HG03442 (cell line): ENCODE data around the gene MIPEP.
"Not testable (repeated sequence)": the region's sequence is repeated elsewhere in the genome, so short reads cannot be mapped to it uniquely, and the experiment has no call there.

ENCODE experiments used
- ATAC-seq: cut with Tn5 transposase; IDR thresholded peaks from one replicate; pipeline ENCODE4 v1.9.1; 2021; ENCODE audit warnings: mild to moderate bottlenecking, moderate library complexity; ENCODE audit not compliant: unreplicated experiment

Gene MIPEP

GRCh38 chr13:23778002-23778652 lies 111.1 kb downstream of the MIPEP start:
- no peak for ATAC-seq

DNA sequence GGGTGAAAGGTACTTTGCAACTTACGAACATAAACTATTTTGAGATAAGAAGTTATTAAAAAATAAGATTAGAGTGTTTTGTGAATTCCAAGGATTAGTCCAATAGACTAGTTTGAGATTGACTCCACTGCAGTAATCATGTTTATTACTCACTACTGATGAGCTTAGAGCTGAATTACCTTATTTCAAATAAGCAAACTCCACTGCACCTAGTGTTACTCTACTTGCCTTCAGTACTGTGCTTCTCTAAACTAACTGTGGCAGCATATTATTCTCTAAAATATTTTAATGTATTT lies 111.7 kb downstream of the MIPEP start:
- peak; percentile 14 for ATAC-seq

DNA sequence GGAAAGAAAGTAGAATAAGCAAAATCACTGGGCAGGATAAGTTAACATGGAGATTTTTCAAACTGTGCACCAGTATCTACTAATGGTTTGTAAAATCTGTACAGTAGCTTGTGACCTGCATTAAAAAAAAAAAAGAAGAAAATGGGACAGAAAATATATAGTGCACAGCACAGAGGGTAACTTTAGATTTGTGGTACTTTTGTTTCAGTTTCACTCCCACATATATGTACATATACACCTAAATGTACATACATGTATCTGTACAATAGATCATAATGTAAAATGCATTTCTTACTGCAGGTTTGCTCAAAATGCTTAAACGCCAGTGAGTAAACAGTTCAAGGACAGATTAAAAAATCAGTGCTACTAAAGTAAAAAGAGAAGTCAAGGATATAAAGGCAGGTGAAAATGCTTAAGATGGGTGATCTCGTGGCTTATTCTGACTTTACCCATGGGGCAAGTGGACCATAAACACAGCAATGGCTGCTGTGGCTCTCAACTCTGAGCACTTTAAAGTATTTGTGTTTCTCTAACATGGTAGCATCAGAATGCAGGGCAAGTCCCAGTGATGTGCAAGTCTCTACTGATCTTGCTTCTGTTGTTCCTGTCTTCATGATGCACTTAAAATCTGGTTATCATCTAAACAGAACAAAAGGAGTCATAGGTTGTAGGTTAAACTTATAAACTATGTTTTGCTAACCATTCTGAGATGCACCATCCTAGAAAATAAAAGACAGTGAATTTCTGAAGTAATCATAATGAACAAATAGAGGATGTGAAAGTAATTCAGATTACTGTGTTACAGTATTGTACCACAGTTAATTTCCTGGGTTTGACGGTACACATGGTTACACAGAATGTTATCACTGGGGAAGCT lies 112.3 kb downstream of the MIPEP start:
- peak; percentile 94 for ATAC-seq

DNA sequence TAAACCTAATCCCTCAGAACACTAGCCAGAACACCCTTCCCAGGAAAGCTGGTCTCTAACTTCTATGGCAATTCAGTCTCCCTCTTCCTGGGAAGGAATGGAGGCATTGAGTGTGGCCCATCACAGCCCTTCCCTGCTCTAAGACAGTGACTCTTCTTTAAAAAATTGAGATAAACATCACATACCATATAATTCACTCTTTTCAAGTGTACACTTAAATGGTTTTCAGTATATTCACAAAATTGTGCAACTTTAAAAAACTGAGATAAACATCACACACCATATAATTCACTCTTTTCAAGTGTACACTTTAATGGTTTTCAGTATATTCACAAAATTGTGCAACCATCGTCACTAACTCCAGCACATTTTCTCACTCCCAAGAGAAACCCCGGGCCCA lies 116.5 kb downstream of the MIPEP start:
- ATAC-seq, result no peak

DNA sequence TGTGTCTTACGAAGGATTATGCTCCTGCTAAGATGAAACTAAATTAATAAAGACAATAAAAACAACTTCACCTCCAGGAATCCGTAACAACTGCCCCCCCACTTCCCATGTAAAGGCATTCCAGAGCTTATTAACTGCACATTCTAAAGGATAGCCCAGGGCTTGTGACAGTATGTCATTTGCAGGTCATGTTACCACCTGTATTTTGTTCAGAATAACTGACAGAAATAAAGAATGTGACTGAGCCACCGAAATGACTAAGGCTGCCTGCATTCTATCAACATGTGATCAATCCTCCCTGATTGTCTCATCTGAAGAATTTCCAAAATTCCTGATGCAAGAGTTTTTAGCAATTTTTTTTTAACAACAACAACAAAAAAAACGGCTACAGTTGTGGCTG lies 117.2 kb downstream of the MIPEP start:
- no peak for ATAC-seq

- ATAC-seq, result peak; percentile 63
Measured at GRCh38 chr13:23771552-23771951, 117.6 kb downstream of the MIPEP start.

DNA sequence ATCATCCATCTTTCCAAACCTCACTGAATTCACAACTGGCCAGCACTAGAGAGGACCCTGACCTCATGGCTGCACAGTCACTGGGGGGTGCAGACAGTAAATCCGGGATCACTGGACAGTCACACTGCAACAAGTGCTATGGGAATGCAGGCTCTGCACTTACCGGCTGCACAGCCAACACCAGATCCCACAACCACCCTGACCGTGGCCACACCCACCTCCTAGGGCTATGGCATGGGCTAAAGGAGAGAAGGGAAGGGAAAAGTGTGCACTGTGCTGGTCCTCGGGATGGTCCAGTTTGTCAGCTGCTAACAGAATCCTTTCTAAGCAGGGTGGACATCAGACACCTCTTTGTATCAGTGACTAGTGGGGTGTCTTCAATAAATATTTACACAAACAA lies 118.2 kb downstream of the MIPEP start:
- ATAC-seq, result no peak

DNA sequence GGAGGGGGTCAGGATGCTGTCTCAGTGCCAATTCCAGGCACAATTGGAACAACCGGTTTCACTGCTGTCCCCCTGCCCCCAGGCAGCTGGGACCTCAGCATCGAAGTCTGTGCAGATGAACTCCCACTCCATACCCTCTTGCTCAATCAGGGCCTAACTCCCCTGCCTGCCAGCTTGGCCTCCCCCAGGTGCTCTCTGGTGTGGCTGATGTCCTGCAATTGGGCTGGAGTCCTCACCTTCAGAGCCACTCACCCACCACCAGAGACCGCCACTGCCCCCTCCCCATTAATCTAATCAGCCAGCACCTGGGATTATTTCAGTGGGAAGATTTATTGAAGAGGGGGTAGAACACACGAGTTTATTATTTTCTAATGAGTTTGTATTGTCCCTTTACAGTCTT lies 118.8 kb downstream of the MIPEP start:
- no peak for ATAC-seq

DNA sequence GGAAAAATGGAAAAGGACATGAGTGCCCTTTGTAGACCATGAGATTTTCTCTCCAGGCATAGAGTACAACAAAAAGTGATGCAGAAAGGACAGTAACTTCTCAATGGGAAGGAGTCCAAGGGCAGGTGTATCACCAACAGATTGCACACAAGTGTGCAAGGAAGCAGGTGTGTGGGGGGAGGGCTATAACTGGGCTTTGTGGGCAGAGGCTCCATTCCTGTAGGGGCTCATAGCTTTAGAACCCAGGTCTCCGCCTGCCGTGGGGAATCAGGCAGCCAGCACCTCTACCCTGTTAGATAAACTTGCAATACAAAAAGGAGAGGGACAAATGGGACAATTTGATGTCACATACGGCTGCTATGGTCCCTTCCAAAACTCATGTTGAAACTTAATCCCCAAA lies 119.8 kb downstream of the MIPEP start:
- no peak for ATAC-seq

DNA sequence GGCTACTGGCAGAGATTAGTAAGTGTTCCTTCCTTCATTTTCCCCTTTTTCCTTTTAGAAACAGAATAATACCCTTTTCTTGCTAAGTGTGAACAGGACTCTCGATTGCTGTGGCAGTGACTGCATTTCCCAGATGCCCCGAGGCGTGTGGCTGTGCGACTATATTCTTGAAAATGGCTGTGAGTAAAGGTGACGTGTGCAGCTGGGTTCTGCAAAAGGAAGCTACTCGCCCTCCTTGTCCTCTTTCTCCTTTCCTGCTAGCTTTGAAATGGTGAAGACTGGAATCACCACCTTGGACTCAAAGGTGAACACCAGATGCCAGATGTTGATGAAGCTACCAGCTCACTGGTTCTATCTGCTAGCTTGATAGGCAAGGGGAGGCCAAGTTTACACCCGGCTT lies 121.4 kb downstream of the MIPEP start:
- ATAC-seq, result no peak

DNA sequence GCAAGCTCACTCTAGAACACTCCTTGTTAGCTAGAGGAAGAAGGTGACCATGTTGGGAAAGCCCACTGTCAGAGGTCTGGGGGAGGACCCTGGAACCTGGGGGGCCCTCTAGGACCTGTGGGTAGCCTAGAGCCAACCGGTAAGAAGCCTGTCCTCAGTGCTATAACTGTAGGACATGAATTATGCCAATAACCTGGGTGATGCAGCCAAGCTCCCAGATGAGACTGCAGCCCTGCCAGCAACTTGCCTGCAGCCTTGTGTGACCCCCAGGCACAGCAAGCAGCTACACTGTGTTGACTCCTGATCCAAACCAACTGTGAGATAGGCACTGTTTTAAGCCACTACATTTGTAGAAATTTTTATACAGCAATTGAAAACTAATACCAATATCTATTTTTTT lies 122.3 kb downstream of the MIPEP start:
- no peak for ATAC-seq

DNA sequence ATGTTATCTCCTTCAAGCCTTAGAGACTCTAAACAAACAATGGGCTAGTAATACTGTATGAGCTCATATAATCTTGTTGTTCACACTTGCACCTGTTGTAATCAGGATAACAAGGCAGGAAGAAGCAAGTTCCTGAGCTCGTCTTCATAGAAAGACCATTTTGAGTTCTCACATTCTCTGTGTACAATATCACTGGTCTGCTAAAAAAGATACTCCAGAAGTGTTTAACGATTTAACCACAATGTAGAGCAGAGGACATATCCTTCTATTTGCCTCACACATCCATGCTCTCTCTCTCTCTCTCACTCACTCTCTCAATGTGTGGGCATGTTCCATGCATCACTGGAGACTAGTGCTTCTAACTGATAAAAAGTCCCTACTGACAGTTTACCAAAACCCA lies 122.9 kb downstream of the MIPEP start:
- no peak for ATAC-seq

DNA sequence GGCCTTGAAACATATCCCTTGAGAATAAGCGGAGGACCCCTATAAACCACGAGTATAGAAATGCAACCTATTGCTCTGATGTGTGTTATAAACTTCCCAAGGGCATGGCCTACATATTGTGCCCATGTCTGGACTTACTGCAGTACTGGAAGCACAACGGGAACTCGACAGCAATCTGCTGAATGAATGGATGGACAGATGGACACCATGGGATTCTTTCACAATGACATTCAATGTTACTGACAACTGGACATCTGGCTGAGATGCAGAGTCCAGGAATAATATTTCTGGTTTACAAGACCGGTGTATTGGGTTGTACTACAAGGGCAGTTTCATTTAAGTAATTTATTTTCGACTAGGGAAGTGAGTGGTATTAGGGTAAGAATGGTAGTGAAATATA lies 123.7 kb downstream of the MIPEP start:
- no peak for ATAC-seq

- no peak for ATAC-seq
Measured at GRCh38 chr13:23763318-23763717, 125.9 kb downstream of the MIPEP start.

- ATAC-seq, result not testable (repeated sequence)
Measured at GRCh38 chr13:23761760-23762159, 127.4 kb downstream of the MIPEP start.

DNA sequence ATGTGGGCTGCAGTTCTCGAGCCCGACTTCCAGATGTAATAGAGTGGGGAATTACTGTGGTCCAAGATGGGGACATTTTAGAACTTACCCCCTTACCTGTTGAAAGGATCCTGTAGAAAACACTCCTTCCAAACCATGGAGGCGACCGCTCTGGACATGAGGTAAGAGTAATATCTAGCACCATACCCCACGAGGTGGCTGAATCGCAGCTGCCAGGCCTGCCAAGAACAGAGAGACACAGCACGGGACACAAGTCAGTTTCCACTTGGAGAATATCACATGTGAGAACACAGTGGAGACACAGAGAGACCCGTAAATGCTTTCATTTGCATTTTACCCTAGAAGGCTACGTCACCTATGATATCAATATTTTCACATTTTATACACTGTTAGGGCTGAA lies 129.2 kb downstream of the MIPEP start:
- no peak for ATAC-seq

- no peak for ATAC-seq
Measured at GRCh38 chr13:23758798-23759527, 130.2 kb downstream of the MIPEP start.

- no peak for ATAC-seq
Measured at GRCh38 chr13:23754997-23755396, 134.2 kb downstream of the MIPEP start.

GRCh38 chr13:23754506-23754905 lies 134.7 kb downstream of the MIPEP start:
- no peak for ATAC-seq

DNA sequence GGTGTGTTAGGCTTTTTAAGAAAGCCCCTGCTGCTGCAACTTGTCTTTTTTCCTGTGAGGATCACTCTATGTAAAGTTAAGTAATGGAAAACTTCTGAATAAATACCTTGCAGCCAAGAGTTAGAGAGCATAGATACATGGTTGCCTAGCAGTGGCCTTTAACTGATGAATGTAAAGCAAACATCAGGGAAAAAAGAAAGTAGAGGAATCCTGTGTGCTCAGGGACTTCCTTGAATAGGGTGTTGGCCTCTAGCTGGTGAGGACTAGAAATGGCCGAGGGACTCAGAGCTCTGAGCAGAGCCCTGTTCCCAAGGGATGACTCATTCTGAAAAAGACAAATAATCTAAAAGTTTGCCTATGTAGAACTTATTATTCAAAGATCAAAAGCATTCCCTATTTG lies 135.7 kb downstream of the MIPEP start:
- ATAC-seq, result no peak

DNA sequence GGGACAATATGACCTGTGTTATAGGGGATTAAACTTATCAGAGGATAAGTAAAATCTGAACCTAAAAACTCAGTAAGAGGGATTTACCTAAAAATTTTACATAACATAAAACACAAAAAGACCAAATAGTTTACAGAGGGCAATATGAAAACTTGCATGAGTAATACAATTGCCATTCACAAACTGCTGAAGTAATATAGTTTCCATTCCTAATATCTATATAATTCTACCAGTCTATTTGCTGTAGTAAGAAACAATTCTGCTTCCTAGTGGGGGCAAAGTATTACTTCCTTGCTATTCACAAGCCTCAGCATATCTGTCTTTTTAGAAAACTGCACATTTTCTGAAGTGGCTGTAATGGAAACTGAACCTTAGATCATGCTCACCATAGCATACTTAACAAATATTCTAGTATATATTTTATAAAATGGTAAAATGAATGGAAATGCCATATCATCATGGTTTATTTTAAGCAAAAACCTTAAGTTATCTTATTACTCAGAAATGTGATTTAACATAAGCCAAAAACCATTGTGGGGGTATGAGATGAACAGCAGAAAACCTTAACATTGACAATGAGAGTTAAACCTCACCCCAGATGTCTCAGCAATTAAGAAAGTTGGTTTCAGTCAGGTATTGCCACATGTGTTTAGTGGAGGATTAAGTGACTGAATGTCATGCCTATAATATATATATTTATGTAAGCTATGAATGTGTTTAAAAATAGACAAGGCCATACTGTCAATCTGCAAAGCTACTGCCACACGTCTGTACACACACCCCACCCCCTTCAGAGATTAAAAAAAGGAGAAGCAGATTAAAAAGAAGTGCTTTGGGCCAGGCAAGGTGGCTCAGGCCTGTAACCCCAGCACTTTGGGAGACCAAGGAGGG lies 136.8 kb downstream of the MIPEP start:
- peak; percentile 55 for ATAC-seq
